Testis (tissue), 3 donors: Measurements from ENCODE around the gene ATAD3C. TPM values are rescaled to one million over a fixed set of nuclear protein-coding genes. Genes with fewer than 3 reads are reported as not detected.
"Not testable (repeated sequence)": the region's sequence is repeated elsewhere in the genome, so short reads cannot be mapped to it uniquely, and the experiment has no call there.

Experiments used
- DNase-seq: peaks from one replicate; pipeline ENCODE4 v3.0.0-alpha.2; 2019
- H3K27ac ChIP-seq, 2 donors: fragments of 200-600 bp; sonication (generic); one replicate each; pipeline ENCODE4 v1.5.1; 2019
- H3K27me3 ChIP-seq: fragments of 200-600 bp; sonication (generic); one replicate; pipeline ENCODE4 v1.5.1; 2019
- H3K36me3 ChIP-seq: fragments of 200-600 bp; sonication (generic); one replicate; pipeline ENCODE4 v1.5.1; 2017; ENCODE audit warnings: low read depth; ENCODE audit errors: missing control alignments
- H3K4me1 ChIP-seq: fragments of 200-600 bp; sonication (generic); one replicate; pipeline ENCODE4 v1.5.1; 2019
- H3K4me3 ChIP-seq, 2 donors: fragments of 200-600 bp; sonication (generic); one replicate each; pipeline ENCODE4 v1.5.1; 2017 to 2019
- H3K9me3 ChIP-seq: fragments of 200-600 bp; sonication (generic); one replicate; pipeline ENCODE4 v1.5.1; 2017
- CTCF ChIP-seq, 3 experiments: fragments of 450-650 bp in 2 of 3; fragments of 200-600 bp in 1 of 3; sonication (generic) in 1 of 3; IDR thresholded peaks; one replicate each; pipeline ENCODE4 v1.5.1; 2016 to 2019; ENCODE audit warnings: antibody characterized with exemption in 3 of 3, mild to moderate bottlenecking in 2 of 3, moderate library complexity in 1 of 3
- POLR2A ChIP-seq: fragments of 450-650 bp; IDR thresholded peaks from one replicate; pipeline ENCODE4 v1.6.1; 2017; ENCODE audit warnings: antibody characterized with exemption, mild to moderate bottlenecking, moderate library complexity
- WGBS, 2 donors: methylation state at CpG; one replicate each; pipeline ENCODE4 v1.1.5; 2018; 5-methylcytosine and 5-hydroxymethylcytosine counted together
- intact Hi-C: fragments of 100-400 bp; cut with DNase I; formaldehyde crosslinking; loops from one replicate; pipeline ENCODE4 v1.15.1; 2023; ENCODE audit warnings: low total_unique reads
- polyA plus RNA-seq: library from polyadenylated mRNA; stranded (reverse); fragments of 350-450 nt; fragmentation: Illumina TruSeq; extraction: RNeasy Lipid Tissue Mini Kit (QIAGEN cat#74804); gene quantifications from one replicate; pipeline ENCODE4 v1.2.3, GENCODE V29; 2014; ENCODE audit warnings: low read depth, low replicate concordance; ENCODE audit not compliant: insufficient read depth
- total RNA-seq, 2 donors: library from RNA; depleted of rRNA; stranded (reverse); fragments of >200 nt; gene quantifications; one replicate each; pipeline ENCODE4 v1.2.3, GENCODE V29; 2016

Gene ATAD3C
- total and polyA plus RNA-seq, 3 donors from 2014 or later: 1.3 to 3.0 (median 1.5) TPM

GRCh38 chr1:1406821-1407635, 42.5 kb upstream of the ATAD3C start, which contains the start of gene MRPL20:
TSS of gene MRPL20 (minus strand) at chr1:1407293. CDS start at chr1:1407217, 76 bp downstream.
- intact Hi-C loops: no loop called here
- Histone ChIP-seq H3K27me3 (no peaks in the 10 kb centered on the region), H3K9me3 (no peaks in the 10 kb centered on the region), H3K4me1 (peaks cover 14% of the 10 kb centered on the region), H3K4me3 (peak within 1 kb of the TSS; percentile 95 to 98), H3K27ac (peak within 1 kb of the TSS; percentile 74 to 86), H3K36me3 (no peaks in the 10 kb centered on the region)
- WGBS, 2 donors: 0 to 2% methylated on average over 28 to 97 of the region's 98 CpGs
- DNase-seq: peak; percentile 96
- TF ChIP-seq CTCF (IDR thresholded peaks at IDR 0.05) (no peak), POLR2A (no peak)

- no peaks in the 10 kb centered on the region for H3K27me3 ChIP-seq
- WGBS, 2 donors: 8 to 10% methylated on average over 36 to 40 of the region's 41 CpGs
- peak overlapping the region; percentile 95 to 98 for H3K4me3 ChIP-seq
- peaks cover 14% of the 10 kb centered on the region for H3K4me1 ChIP-seq
- H3K36me3 ChIP-seq: no peaks in the 10 kb centered on the region
- peak overlapping the region; percentile 74 to 86 for H3K27ac ChIP-seq
- no peaks in the 10 kb centered on the region for H3K9me3 ChIP-seq
- intact Hi-C loops: no loop called here
- TF ChIP-seq POLR2A (no peak), CTCF (IDR thresholded peaks at IDR 0.05) (no peak)
- DNase-seq: no peak
Measured at GRCh38 chr1:1407636-1408318, 41.7 kb upstream of the ATAD3C start.

- H3K4me3 ChIP-seq, H3K27ac ChIP-seq, H3K9me3 ChIP-seq, DNase-seq, H3K36me3 ChIP-seq, intact Hi-C loops, H3K27me3 ChIP-seq: not testable (repeated sequence)
- peaks cover 14% of the 10 kb centered on the region for H3K4me1 ChIP-seq
- WGBS, 2 donors: 67 to 70% methylated on average over 8 of the region's 8 CpGs
Measured at GRCh38 chr1:1410238-1410637, 39.3 kb upstream of the ATAD3C start.

- no peak for DNase-seq
- intact Hi-C loops: no loop called here
- TF ChIP-seq POLR2A (no peak), CTCF (IDR thresholded peaks at IDR 0.05) (no peak)
- Histone ChIP-seq H3K27ac (no peak overlapping the region), H3K9me3 (no peaks in the 10 kb centered on the region), H3K27me3 (no peaks in the 10 kb centered on the region), H3K4me3 (no peak overlapping the region), H3K4me1 (peaks cover 3% of the 10 kb centered on the region), H3K36me3 (no peaks in the 10 kb centered on the region)
- 95 to 97% methylated on average over 10 to 13 of the region's 13 CpGs for WGBS, 2 donors
Measured at GRCh38 chr1:1411626-1412025, 37.9 kb upstream of the ATAD3C start.

- H3K4me3 ChIP-seq, H3K4me1 ChIP-seq, DNase-seq, intact Hi-C loops, H3K9me3 ChIP-seq, H3K36me3 ChIP-seq, H3K27ac ChIP-seq, H3K27me3 ChIP-seq: not testable (repeated sequence)
- 94% methylated on average over 11 of the region's 11 CpGs for WGBS, 2 donors
Measured at GRCh38 chr1:1412311-1412902, 37.1 kb upstream of the ATAD3C start.
